ENCODE results near the gene USP19. TPM values are rescaled to one million over a fixed set of nuclear protein-coding genes. Genes with fewer than 3 reads are reported as not detected.

USP19 gene
- total RNA-seq, 1 experiment from 2014 or later: 92.8 TPM

GRCh38 chr3:49133226-49133951 lies 12.8 kb upstream of the USP19 start:
- intact Hi-C loops (cut with micrococcal nuclease): loop anchor here (1.0 kb wide), 2 partner anchors 39 to 144 kb away; partner anchors contain the start of gene QRICH1
- RAD21 ChIA-PET (ENCODE audit: low non-redundant PET in 1 of 2, low total read pairs in 2 of 2, uncharacterized antibody in 2 of 2, unreplicated experiment in 2 of 2): interaction anchor here (0.8 to 1.4 kb wide), 2 partner anchors 13 to 316 kb away, joined by 3 to 8 read pairs; partner anchors contain the start of gene USP19 (in 1 of the 2)
- peak overlapping the region; percentile 89 for H3K27ac ChIP-seq (ENCODE audit: low read depth, low read length)

GRCh38 chr3:49132437-49133225 lies 12.0 kb upstream of the USP19 start, which contains the start of gene LAMB2:
TSS of gene LAMB2 (minus strand) at chr3:49133050. CDS start at chr3:49132867, 183 bp downstream.
- peak; percentile 74 for ATAC-seq
- ChIA-PET POLR2A (interaction anchor here (1.4 to 2.7 kb wide), 4 partner anchors 12 to 103 kb away, joined by 5 to 23 read pairs (median 8); partner anchors contain the start of genes IMPDH2, KLHDC8B, QRICH1 and USP19), CTCF (interaction anchor here (0.9 to 2.7 kb wide), 4 partner anchors 38 to 317 kb away, joined by 3 to 13 read pairs (median 10); partner anchors contain the start of gene QRICH1)
- TF ChIP-seq ZFX (IDR thresholded peaks at IDR 0.05) (peak; percentile 65; the same call in 1 of the 2 replicates), SIN3A (IDR thresholded peaks at IDR 0.05; ENCODE audit: low read depth) (no peak), SP1 (IDR thresholded peaks at IDR 0.05; ENCODE audit: low read depth) (no peak), POLR2AphosphoS5 (IDR thresholded peaks at IDR 0.05; ENCODE audit: low read depth, low read length) (peak; percentile 74), EGR1 (IDR thresholded peaks at IDR 0.05; ENCODE audit: low read depth) (no peak), EZH2 (IDR thresholded peaks at IDR 0.05) (no peak), ZNF274 (IDR thresholded peaks at IDR 0.05; ENCODE audit: low read depth, low read length) (no peak), REST (IDR thresholded peaks at IDR 0.05; ENCODE audit: low read depth) (no peak), ELF1 (IDR thresholded peaks at IDR 0.05; ENCODE audit: borderline replicate concordance, low read depth) (no peak), CEBPB (IDR thresholded peaks at IDR 0.05; ENCODE audit: low read depth) (no peak)
- TF ChIP-seq, protein P1, sequence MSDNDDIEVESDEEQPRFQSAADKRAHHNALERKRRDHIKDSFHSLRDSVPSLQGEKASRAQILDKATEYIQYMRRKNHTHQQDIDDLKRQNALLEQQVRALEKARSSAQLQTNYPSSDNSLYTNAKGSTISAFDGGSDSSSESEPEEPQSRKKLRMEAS (IDR thresholded peaks at IDR 0.05): no peak

More at GRCh38 chr3:49133226-49133951, 12.8 kb upstream of the USP19 start:
- no peaks in the 10 kb centered on the region for H3K9me3 ChIP-seq (ENCODE audit: control insufficient read depth in 1 of 2, insufficient read depth in 1 of 2, low read depth in 1 of 2, low read length in 2 of 2)
- POLR2A ChIA-PET: interaction anchor here (0.6 to 2.7 kb wide), 6 partner anchors 13 to 133 kb away, joined by 4 to 23 read pairs (median 4); partner anchors contain the start of genes NDUFAF3, QRICH1 and USP19
- TF ChIP-seq TCF7L2 (IDR thresholded peaks at IDR 0.05; ENCODE audit: borderline replicate concordance, extremely low read depth, insufficient read depth, insufficient read length): peak; percentile 37
- no peak for TF ChIP-seq SRF (IDR thresholded peaks at IDR 0.05; ENCODE audit: low read depth)
- no peak for TF ChIP-seq CBX3 (IDR thresholded peaks at IDR 0.05; ENCODE audit: low read depth)
- TF ChIP-seq YY1 (IDR thresholded peaks at IDR 0.05; ENCODE audit: extremely low read depth, insufficient replicate concordance, low read depth, low read length): peak; percentile 74
- TF ChIP-seq POLR2AphosphoS5 (IDR thresholded peaks at IDR 0.05; ENCODE audit: low read depth, low read length): peak; percentile 69
- BruUV-seq (replicated peaks): no TSS peak
- H3K79me2 ChIP-seq (ENCODE audit: insufficient read depth, low read length): peaks cover 11% of the 10 kb centered on the region; the same call in 1 of the 2 replicates
- H3K4me1 ChIP-seq (ENCODE audit: control insufficient read depth in 1 of 2, insufficient read depth in 2 of 2, low read length in 2 of 2): peaks cover 16 to 46% of the 10 kb centered on the region in 2 experiments
- no peaks in the 10 kb centered on the region; a peak in 1 of 4 replicates for H3K36me3 ChIP-seq (ENCODE audit: control insufficient read depth in 1 of 2, insufficient read depth in 2 of 2, low read length in 2 of 2)
- H2AFZ ChIP-seq (ENCODE audit: low read depth, low read length, poor library complexity, severe bottlenecking): peak overlapping the region; percentile 73
- H3K9me2 ChIP-seq (ENCODE audit: insufficient read depth): no peaks in the 10 kb centered on the region
- H3K4me2 ChIP-seq (ENCODE audit: low read length): peak overlapping the region; percentile 100
- DNase-seq (ENCODE audit: low read depth, low spot score): peak; percentile 74
- ATAC-seq: peak; percentile 76
- peak overlapping the region; percentile 87 for H3K9ac ChIP-seq (ENCODE audit: low read length)
- H3K4me3 ChIP-seq (replicated peaks in 1 of 2; ENCODE audit: low read depth in 1 of 2, low read length in 2 of 2): peak overlapping the region; percentile 70 to 91
- CTCF ChIA-PET: interaction anchor here (0.7 to 2.7 kb wide), 4 partner anchors 13 to 316 kb away, joined by 3 to 13 read pairs (median 10); partner anchors contain the start of genes QRICH1 and USP19
- no peaks in the 10 kb centered on the region for H4K20me1 ChIP-seq (ENCODE audit: insufficient read depth)
- H3K27me3 ChIP-seq (ENCODE audit: insufficient read depth, low read length): no peaks in the 10 kb centered on the region

More at GRCh38 chr3:49132437-49133225, 12.0 kb upstream of the USP19 start, which contains the start of gene LAMB2:
- DNase-seq (ENCODE audit: low read depth, low spot score): peak; percentile 66
- H3K27ac ChIP-seq (ENCODE audit: low read depth, low read length): peak within 1 kb of the TSS; percentile 89
- H3K4me1 ChIP-seq (ENCODE audit: control insufficient read depth in 1 of 2, insufficient read depth in 2 of 2, low read length in 2 of 2): peaks cover 16 to 46% of the 10 kb centered on the region in 2 experiments
- H3K9ac ChIP-seq (ENCODE audit: low read length): peak within 1 kb of the TSS; percentile 87
- no peaks in the 10 kb centered on the region for H3K27me3 ChIP-seq (ENCODE audit: insufficient read depth, low read length)
- peak within 1 kb of the TSS; percentile 100 for H3K4me2 ChIP-seq (ENCODE audit: low read length)
- H2AFZ ChIP-seq (ENCODE audit: low read depth, low read length, poor library complexity, severe bottlenecking): peak within 1 kb of the TSS; percentile 73
- intact Hi-C loops (cut with micrococcal nuclease): loop anchor here (1.0 kb wide), 2 partner anchors 38 to 143 kb away; partner anchors contain the start of gene QRICH1
- H3K36me3 ChIP-seq (ENCODE audit: control insufficient read depth in 1 of 2, insufficient read depth in 2 of 2, low read length in 2 of 2): peaks cover 0 to 2% of the 10 kb centered on the region in 2 experiments; a peak in 1 of 4 replicates
- H3K79me2 ChIP-seq (ENCODE audit: insufficient read depth, low read length): peaks cover 11% of the 10 kb centered on the region; the same call in 1 of the 2 replicates
- H3K4me3 ChIP-seq (replicated peaks in 1 of 2; ENCODE audit: low read depth in 1 of 2, low read length in 2 of 2): peak within 1 kb of the TSS; percentile 70 to 91
- H3K9me2 ChIP-seq (ENCODE audit: insufficient read depth): no peaks in the 10 kb centered on the region
- H4K20me1 ChIP-seq (ENCODE audit: insufficient read depth): no peaks in the 10 kb centered on the region
- RAD21 ChIA-PET (ENCODE audit: low non-redundant PET in 1 of 2, low total read pairs in 2 of 2, uncharacterized antibody in 2 of 2, unreplicated experiment in 2 of 2): interaction anchor here (0.8 to 1.4 kb wide), 2 partner anchors 12 to 316 kb away, joined by 3 to 8 read pairs; partner anchors contain the start of gene USP19 (in 1 of the 2)
- no peaks in the 10 kb centered on the region for H3K9me3 ChIP-seq (ENCODE audit: control insufficient read depth in 1 of 2, insufficient read depth in 1 of 2, low read depth in 1 of 2, low read length in 2 of 2)
- TSS peak; percentile 82 for BruUV-seq (replicated peaks)
